K562 (cell line): Measurements from ENCODE around the gene ZNF358. TPM values are rescaled to one million over a fixed set of nuclear protein-coding genes. Genes with fewer than 3 reads are reported as not detected.
A peak's percentile ranks its signal among the peaks of the same experiment; 100 is the strongest.

Source experiments
- CBFB ChIP-seq: sonication (generic); formaldehyde crosslinking; IDR thresholded peaks from 2 replicates; pipeline ENCODE4 v1.4.0; 2020; ENCODE audit warnings: mild to moderate bottlenecking, missing genetic modification reagents
- CREB5 ChIP-seq: fragments of 250-450 bp; sonication (Bioruptor Pico); IDR thresholded peaks from 2 replicates; pipeline ENCODE4 v1.5.0; 2020; ENCODE audit warnings: mild to moderate bottlenecking
- ELF1 ChIP-seq: fragments of 200-800 bp; sonication (Bioruptor generic); IDR thresholded peaks from 2 replicates; pipeline ENCODE4 v1.6.1; 2016; ENCODE audit warnings: missing genetic modification characterization, missing compliant biosample characterization
- ESRRA ChIP-seq: fragments of 450-650 bp; IDR thresholded peaks from 2 replicates; pipeline ENCODE4 v1.6.1; 2014; ENCODE audit warnings: low read depth, mild to moderate bottlenecking, moderate library complexity, borderline replicate concordance
- HLTF ChIP-seq: fragments of 450-650 bp; IDR thresholded peaks from 2 replicates; pipeline ENCODE4 v1.6.1; 2016
- ID3 ChIP-seq, 2 experiments: fragments of 250-450 bp in 1 of 2; fragments of 450-650 bp in 1 of 2; sonication (Bioruptor Pico) in 1 of 2; IDR thresholded peaks; 2 replicates each; pipeline versions ENCODE4 v1.6.1 to v1.8.0; 2016 to 2021; ENCODE audit warnings: mild to moderate bottlenecking in 2 of 2, moderate library complexity in 2 of 2, missing compliant biosample characterization in 1 of 2, missing genetic modification characterization in 1 of 2
- IRF2 ChIP-seq: sonication (generic); formaldehyde crosslinking; IDR thresholded peaks from 2 replicates; pipeline ENCODE4 v1.8.1; 2022; ENCODE audit warnings: mild to moderate bottlenecking, missing genetic modification reagents
- MAX ChIP-seq: sonication (generic); formaldehyde crosslinking; IDR thresholded peaks from 2 replicates; pipeline ENCODE4 v1.9.0; 2022; ENCODE audit warnings: mild to moderate bottlenecking, missing genetic modification reagents
- MECOM ChIP-seq: fragments of 250-450 bp; sonication (Bioruptor Pico); IDR thresholded peaks from 2 replicates; pipeline ENCODE4 v1.8.0; 2022; ENCODE audit warnings: inconsistent platforms
- NFE2 ChIP-seq: IDR thresholded peaks from 2 replicates; pipeline ENCODE4 v1.6.1; 2014; ENCODE audit warnings: antibody characterized with exemption, low read depth
- NR0B1 ChIP-seq: fragments of 450-650 bp; IDR thresholded peaks from one replicate; pipeline ENCODE4 v1.6.1; 2018; ENCODE audit warnings: mild to moderate bottlenecking, moderate library complexity; ENCODE audit not compliant: partially characterized antibody
- PCBP1 ChIP-seq: fragments of 200-400 bp; formaldehyde crosslinking; IDR thresholded peaks from 2 replicates; pipeline ENCODE4 v1.6.1; 2018; ENCODE audit warnings: mild to moderate bottlenecking, low read depth, low read length; ENCODE audit not compliant: poor library complexity, severe bottlenecking
- POLR2H ChIP-seq: IDR thresholded peaks from 2 replicates; pipeline ENCODE4 v1.6.1; 2016; ENCODE audit warnings: missing genetic modification characterization, low read depth, mild to moderate bottlenecking, control low read depth, missing compliant biosample characterization, moderate library complexity
- RFX7 ChIP-seq: fragments of 250-450 bp; sonication (Bioruptor Pico); IDR thresholded peaks from 2 replicates; pipeline ENCODE4 v1.5.1; 2021; ENCODE audit warnings: mild to moderate bottlenecking
- TCF15 ChIP-seq: fragments of 250-450 bp; sonication (Bioruptor Pico); IDR thresholded peaks from 2 replicates; pipeline ENCODE4 v1.8.0; 2022; ENCODE audit warnings: moderate library complexity, mild to moderate bottlenecking, inconsistent platforms
- TFAM ChIP-seq: fragments of 250-450 bp; sonication (Bioruptor Pico); conservative IDR thresholded peaks from 2 replicates; pipeline ENCODE4 v1.5.0; 2021; ENCODE audit warnings: mild to moderate bottlenecking, moderate library complexity
- THAP7 ChIP-seq: fragments of 250-450 bp; sonication (Bioruptor Pico); IDR thresholded peaks from 2 replicates; pipeline ENCODE4 v1.5.0; 2021
- ZHX1 ChIP-seq: fragments of 150-350 bp; conservative IDR thresholded peaks from 2 replicates; pipeline ENCODE4 v1.6.1; 2014; ENCODE audit warnings: low read length
- ZNF143 ChIP-seq: sonication (generic); formaldehyde crosslinking; IDR thresholded peaks from 2 replicates; pipeline ENCODE4 v1.9.0; 2022; ENCODE audit warnings: mild to moderate bottlenecking, missing genetic modification reagents
- ZNF274 ChIP-seq: IDR thresholded peaks from 2 replicates; pipeline ENCODE4 v1.6.1; 2011; ENCODE audit warnings: low read depth, mild to moderate bottlenecking, low read length, moderate library complexity, borderline replicate concordance
- ZNF780A ChIP-seq: fragments of 250-450 bp; sonication (Bioruptor Pico); IDR thresholded peaks from 2 replicates; pipeline ENCODE4 v1.5.0; 2021; ENCODE audit warnings: mild to moderate bottlenecking
- polyA plus RNA-seq, 8 experiments: library from polyadenylated mRNA; depleted of rRNA in 4 of 8; stranded (reverse) in 5 of 8; unstranded in 3 of 8; fragments of >200 nt; fragmentation: Nextera tagmentation in 2 of 8; fragmentation: Illumina TruSeq in 1 of 8; extraction: Ambion mirVana in 2 of 8; extraction: Trizol in 1 of 8; gene quantifications; 2 replicates each; pipeline versions ENCODE4 v1.2.1 to v1.2.3, GENCODE V29; 2011 to 2014; ENCODE audit warnings: inconsistent platforms in 1 of 8, missing spikeins in 1 of 8
- total RNA-seq, 7 experiments: library from RNA; depleted of rRNA in 6 of 7; stranded (reverse); fragments of >200 nt in 6 of 7; fragmentation: Illumina TruSeq in 2 of 7; extraction: Trizol in 2 of 7; gene quantifications; 2 replicates each; pipeline versions ENCODE4 v1.2.1 to v1.2.3, GENCODE V29; 2011 to 2021; ENCODE audit warnings: low replicate concordance in 1 of 7

Gene ZNF358
- total and polyA plus RNA-seq, 9 of the 15 experiments (the other 6 are each of a cell fraction or from before 2014, with no cell fraction given) = 0.04 to 17.2 (median 4.9) TPM

- no peak for TF ChIP-seq THAP7 (CRISPR knock-in tag)
- no peak for TF ChIP-seq ELF1 (tag)
- no peak for TF ChIP-seq ID3 (CRISPR knock-in tag; IDR thresholded peaks at IDR 0.05)
- TF ChIP-seq ID3 (tag; IDR thresholded peaks at IDR 0.05) = no peak
- TF ChIP-seq ZNF780A (CRISPR knock-in tag) = no peak
- TF ChIP-seq MAX (CRISPR knock-in tag) = no peak
- TF ChIP-seq PCBP1 = no peak
- no peak for TF ChIP-seq NR0B1
- no peak for TF ChIP-seq TFAM (CRISPR knock-in tag)
- TF ChIP-seq ZNF274 = no peak
- TF ChIP-seq NFE2 = peak; percentile 53
- no peak for TF ChIP-seq IRF2 (CRISPR knock-in tag)
- TF ChIP-seq ESRRA = no peak
- no peak for TF ChIP-seq RFX7 (CRISPR knock-in tag)
- TF ChIP-seq POLR2H = no peak
- no peak for TF ChIP-seq TCF15 (CRISPR knock-in tag)
- TF ChIP-seq ZNF143 (CRISPR knock-in tag) = no peak
- no peak for TF ChIP-seq CBFB
- TF ChIP-seq MECOM (CRISPR knock-in tag) = no peak
- TF ChIP-seq ZHX1 = no peak
- TF ChIP-seq HLTF = no peak
- TF ChIP-seq CREB5 (CRISPR knock-in tag) = no peak
Measured at GRCh38 chr19:7480222-7480969, 35.5 kb upstream of the ZNF358 start (continued).
